GM21717 (cell line): ENCODE results near the gene PVR.
"Not testable (repeated sequence)": the region's sequence is repeated elsewhere in the genome, so short reads cannot be mapped to it uniquely, and the experiment has no call there.

Source experiments
- ATAC-seq: cut with Tn5 transposase; IDR thresholded peaks from one replicate; pipeline ENCODE4 v1.9.1; 2021; ENCODE audit warnings: mild to moderate bottlenecking, moderate library complexity; ENCODE audit not compliant: unreplicated experiment

The PVR gene

GRCh38 chr19:44672226-44672625, 28.5 kb downstream of the PVR start:
- ATAC-seq: no peak

GRCh38 chr19:44673510-44673909, 29.8 kb downstream of the PVR start:
- no peak for ATAC-seq

- no peak for ATAC-seq
Measured at GRCh38 chr19:44675521-44675920, 31.8 kb downstream of the PVR start.

DNA sequence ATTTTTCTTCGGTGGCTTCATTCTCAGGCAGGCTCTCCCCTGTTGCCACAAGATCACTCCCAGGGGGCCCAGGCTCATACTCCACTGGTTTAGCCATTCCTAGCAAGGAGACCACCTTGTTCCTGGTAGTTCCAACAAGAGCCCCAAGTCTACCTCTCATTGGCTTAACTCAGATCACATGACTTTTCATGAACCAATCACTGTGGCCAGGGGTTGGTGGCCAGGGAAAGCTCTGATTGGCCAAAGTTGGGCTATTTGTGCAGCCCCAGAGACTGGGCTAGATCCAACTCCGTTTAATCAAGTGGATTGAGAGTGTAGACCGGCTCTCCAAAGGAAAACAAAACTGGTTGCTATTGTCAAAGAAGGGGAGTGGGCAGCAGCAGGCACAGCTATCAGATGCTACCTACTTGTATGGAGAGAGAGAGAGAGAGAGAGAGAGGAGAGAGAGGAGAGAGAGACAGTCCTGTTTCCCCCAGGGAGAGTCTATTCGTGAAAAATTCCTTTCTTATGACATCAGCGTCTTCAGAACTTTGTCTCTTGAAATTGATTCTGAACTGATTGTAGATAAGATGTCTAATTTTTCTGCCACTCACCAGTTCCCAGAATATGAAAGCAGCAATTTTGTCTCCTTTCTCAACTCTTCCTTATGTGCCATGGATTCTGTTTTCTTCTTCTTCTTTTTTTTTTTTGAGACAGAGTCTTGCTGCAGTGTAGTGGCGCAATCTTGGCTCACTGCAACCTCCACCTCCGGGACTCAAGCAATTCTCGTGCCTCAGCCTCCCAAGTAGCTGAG, 33.5 kb downstream of the PVR start:
- ATAC-seq: no peak

- no peak for ATAC-seq
Measured at GRCh38 chr19:44680536-44680935, 36.8 kb downstream of the PVR start.

- no peak for ATAC-seq
Measured at GRCh38 chr19:44681992-44682790, 38.5 kb downstream of the PVR start.

DNA sequence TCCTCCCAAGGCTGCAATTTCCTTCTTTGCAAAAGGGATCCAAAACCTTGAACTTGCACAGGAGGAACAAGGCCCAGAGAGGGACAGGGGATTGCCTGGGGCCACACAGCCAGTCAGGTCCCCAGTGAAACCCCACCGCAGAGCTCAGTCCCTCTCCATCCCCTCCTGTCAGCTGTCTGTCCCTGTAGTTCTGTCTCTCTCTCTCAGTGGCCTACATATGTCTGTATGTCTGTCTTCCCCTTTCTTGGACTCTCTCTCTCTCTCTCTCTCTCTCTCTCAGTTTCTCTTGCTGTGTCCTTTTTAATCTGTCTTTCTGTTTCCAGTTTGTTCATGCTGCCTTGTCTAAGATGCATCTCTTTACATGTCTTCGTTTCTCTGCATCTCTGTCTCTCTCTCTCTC, 39.1 kb downstream of the PVR start:
- no peak for ATAC-seq

GRCh38 chr19:44683434-44684210, 39.9 kb downstream of the PVR start:
- ATAC-seq: no peak

DNA sequence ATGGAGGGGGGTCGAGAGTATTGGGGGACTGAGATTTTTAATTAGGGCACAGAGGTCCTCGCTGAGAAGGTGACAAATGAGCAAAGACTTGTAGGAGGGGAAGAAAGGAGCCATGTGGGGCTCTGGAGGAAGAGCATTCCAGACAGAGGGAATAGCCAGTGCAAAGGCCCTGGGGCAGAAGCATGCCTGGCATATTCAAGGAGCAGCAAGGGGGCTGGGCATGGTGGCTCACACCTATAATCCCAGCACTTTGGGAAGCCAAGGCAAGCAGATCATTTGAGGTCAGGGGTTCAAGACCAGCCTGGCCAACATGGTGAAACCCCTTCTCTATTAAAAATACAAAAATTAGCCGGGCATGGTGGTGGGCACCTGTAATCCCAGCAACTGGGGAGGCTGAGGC, 40.7 kb downstream of the PVR start:
- ATAC-seq: not testable (repeated sequence)

DNA sequence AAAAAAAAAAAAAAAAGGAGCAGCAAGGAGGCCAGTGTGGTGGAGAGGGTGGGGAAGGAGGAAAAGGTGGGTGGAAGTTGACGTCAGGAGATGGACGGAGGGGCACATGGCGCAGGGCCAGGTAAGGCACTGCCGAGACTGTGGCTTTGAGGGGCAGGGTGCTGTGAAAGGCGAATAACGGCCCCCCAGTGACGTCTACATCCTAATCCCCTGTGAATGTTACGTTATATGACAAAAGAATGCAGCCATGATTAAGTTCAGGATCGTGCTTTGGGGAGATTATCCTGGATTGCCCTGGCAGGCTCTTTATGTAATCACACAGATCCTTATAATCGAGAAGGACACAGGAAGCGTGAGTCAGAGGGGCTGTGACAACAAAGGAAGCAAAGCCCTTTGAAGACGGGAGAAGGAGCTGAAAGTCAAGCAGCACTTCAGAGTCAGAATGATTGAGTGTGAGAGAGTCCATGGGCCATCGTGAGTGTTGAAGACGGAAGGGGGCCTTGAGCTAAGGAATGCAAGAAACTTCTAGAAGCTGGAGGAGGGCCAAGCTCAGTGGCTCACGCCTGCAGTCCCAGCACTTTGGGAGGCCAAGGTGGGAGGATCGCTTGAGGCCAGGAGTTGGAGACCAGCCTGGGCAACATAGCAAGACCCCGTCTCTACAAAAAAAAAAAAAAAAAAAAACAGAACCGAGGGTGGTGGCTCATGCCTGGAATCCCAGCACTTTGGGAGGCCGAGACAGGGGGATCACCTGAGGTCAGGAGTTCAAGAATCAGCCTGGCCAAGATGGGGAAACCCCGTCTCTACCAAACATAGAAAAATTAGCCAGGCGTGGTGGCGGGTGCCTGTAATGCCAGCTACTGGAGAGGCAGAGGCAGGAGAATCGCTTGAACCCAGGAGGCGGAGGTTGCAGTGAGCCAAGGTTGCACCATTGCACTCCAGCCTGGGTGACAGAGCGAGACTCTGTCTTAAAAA, 41.5 kb downstream of the PVR start:
- ATAC-seq: no peak

- no peak for ATAC-seq
Measured at GRCh38 chr19:44685877-44686276, 42.2 kb downstream of the PVR start.

DNA sequence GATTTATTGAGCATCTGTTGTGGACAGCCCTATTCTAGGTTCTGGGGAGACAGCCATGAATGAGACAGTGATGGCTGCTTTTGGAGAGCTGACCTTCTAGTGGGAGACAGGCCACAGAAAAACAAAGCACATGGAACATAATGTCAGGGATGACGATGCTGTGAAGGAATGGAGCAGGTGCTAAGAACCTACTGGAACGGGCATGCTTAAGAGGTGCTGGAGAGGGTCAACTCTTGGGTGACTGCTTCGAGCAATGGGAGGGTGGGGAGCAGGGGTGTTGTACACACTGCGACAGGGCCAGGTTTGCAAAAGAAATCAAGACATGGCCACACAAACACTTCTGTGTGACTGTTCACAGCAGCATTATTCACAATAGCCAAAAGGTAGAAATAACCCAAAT, 43.2 kb downstream of the PVR start:
- ATAC-seq: no peak

DNA sequence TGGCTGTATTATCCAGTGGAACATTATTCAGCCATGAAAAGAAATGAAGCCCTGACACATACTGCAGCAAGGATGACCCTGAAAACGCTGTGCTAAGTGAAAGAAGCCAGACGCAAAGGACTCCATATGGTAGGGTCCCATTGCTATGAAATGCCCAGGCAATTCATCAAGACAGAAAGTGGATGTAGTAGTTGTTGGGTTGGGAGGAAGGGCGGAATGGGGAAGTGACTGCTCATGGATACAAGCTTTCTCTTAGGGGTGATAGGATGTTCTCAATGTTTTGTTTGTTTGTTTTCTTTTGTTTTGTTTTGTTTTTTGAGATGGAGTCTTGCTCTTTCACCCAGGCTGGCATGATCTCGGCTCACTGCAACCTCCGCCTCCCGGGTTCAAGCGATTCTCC, 44.2 kb downstream of the PVR start:
- ATAC-seq: no peak

DNA sequence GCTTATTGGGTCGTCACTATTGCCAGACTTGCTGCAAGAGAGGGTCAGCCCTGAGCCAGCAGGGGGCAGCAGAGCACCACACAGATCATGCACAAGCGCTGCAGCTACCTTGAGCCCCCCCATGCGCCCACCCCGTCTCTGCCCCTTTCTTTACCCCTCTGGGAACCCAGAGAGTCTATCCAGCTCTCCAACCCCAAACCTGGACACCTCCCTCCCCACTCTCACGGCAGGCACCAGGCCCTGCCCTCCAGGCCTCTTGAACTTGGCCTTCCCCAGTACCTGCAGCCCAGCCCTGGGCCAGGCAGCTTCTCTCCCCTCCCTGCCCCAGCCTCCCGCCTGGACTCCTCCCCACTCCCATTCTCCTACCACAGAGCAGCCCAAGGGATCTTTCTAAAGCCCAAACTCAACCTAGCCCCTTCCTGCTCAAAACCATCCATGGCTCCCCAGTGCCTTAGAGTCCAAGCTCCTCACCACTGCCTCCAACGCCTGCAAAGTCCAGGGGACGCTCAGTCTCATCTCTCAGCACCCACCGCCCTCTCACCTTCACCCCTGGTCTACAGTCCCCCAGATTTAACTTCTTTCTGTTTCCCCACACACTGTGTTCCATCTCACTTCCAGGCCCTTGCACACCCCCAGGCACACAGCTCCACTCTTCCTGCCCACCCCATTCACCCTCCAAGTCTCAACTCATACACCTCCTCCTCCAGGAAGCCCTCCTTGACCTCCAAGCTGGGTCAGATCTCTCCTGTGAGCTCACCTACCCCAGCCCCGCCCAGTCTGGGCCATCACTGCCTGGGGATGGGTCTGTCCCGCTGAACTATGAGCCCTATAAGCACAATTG, 45.8 kb downstream of the PVR start:
- ATAC-seq: no peak

- ATAC-seq: no peak
Measured at GRCh38 chr19:44690131-44690440, 46.4 kb downstream of the PVR start.

DNA sequence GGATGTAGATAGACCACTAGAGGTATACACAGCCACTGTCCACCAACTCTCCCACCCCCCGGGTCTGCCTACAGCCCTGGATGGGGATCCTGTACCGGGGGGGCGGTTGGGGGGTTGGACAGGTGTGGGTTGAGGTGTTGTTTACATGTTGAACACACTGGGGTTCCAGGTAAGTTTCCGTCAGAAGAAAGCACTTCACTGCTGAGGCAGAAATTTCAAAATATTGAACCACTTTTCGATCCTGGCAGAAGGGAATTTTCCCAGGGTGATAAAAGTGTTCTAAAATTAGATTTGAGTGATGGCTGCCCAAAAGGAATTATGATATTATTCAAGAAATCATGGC, 48.6 kb downstream of the PVR start:
- peak; percentile 17 for ATAC-seq

GRCh38 chr19:44694184-44694579, 50.5 kb downstream of the PVR start:
- no peak for ATAC-seq

GRCh38 chr19:44696939-44697669, 53.4 kb downstream of the PVR start:
- ATAC-seq: no peak

DNA sequence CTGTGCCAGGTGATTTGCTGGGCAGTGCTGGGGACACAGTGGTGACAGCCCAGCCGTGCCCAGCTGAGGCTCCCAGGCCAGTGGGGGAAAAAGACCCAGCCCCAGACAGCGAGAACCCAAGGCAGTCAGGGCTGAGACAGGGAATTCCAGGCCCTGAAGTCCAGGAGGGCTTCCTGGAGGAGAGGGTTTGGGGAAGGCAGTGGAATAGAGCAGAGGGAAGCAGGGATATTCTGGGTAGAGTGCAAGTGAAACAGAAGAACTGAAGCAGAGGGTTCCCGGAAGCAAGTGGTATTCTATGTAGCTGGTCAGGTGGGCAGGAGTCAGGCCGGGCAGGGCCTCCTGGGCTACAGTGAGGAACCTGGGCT, 53.9 kb downstream of the PVR start:
- ATAC-seq: no peak
